NCI-H128 (cell line): ENCODE data around the gene SDF4.

Experiments used
- DNase-seq: peaks from one replicate; lab custom pipeline; 2025; ENCODE audit not compliant: unreplicated experiment; lab: John Stamatoyannopoulos, UW

Gene SDF4

GRCh38 chr1:1242461-1243265, 10.9 kb upstream of the SDF4 start:
- no peak for DNase-seq

- no peak for DNase-seq
Measured at GRCh38 chr1:1241588-1242219, 9.9 kb upstream of the SDF4 start.

GRCh38 chr1:1240822-1241587, 9.2 kb upstream of the SDF4 start:
- DNase-seq = no peak

- no peak for DNase-seq
Measured at GRCh38 chr1:1240348-1240732, 8.5 kb upstream of the SDF4 start.

- DNase-seq = no peak
Measured at GRCh38 chr1:1239614-1240347, 8.0 kb upstream of the SDF4 start.

- DNase-seq = no peak
Measured at GRCh38 chr1:1239227-1239613, 7.4 kb upstream of the SDF4 start.

GRCh38 chr1:1238702-1239178, 6.9 kb upstream of the SDF4 start:
- DNase-seq = no peak

- DNase-seq = no peak
Measured at GRCh38 chr1:1237874-1238701, 6.3 kb upstream of the SDF4 start.

- DNase-seq = no peak
Measured at GRCh38 chr1:1236945-1237873, 5.4 kb upstream of the SDF4 start.

GRCh38 chr1:1236176-1236763, 4.5 kb upstream of the SDF4 start:
- no peak for DNase-seq

- DNase-seq = no peak
Measured at GRCh38 chr1:1235016-1235744, 3.4 kb upstream of the SDF4 start.

- DNase-seq = no peak
Measured at GRCh38 chr1:1234180-1234808, 2.5 kb upstream of the SDF4 start.

- no peak for DNase-seq
Measured at GRCh38 chr1:1233567-1233892, 1.7 kb upstream of the SDF4 start.

- no peak for DNase-seq
Measured at GRCh38 chr1:1232796-1233566, 1.2 kb upstream of the SDF4 start.

GRCh38 chr1:1232208-1232795, 501 bp upstream of the SDF4 start, which contains the start of gene B3GALT6:
TSS of gene B3GALT6 (plus strand) at chr1:1232237. CDS start at chr1:1232279, 42 bp downstream.
- no peak for DNase-seq

GRCh38 chr1:1230656-1231399, 973 bp downstream of the SDF4 start:
- no peak for DNase-seq
